Stimulated activated CD8-positive, alpha-beta memory T cell treated with anti-CD3 and anti-CD28 coated beads, Interleukin-12 subunit alpha, Interleukin-12 subunit beta, amount 100 ng/mL, for 24 hours (primary cell): ENCODE data around the gene SPAM1.
"Not testable (repeated sequence)": the region's sequence is repeated elsewhere in the genome, so short reads cannot be mapped to it uniquely, and the experiment has no call there.

Experiments
- DNase-seq: peaks from one replicate; pipeline ENCODE4 v3.0.0-alpha.2; 2020; ENCODE audit errors: extremely low read depth

The SPAM1 gene

DNA sequence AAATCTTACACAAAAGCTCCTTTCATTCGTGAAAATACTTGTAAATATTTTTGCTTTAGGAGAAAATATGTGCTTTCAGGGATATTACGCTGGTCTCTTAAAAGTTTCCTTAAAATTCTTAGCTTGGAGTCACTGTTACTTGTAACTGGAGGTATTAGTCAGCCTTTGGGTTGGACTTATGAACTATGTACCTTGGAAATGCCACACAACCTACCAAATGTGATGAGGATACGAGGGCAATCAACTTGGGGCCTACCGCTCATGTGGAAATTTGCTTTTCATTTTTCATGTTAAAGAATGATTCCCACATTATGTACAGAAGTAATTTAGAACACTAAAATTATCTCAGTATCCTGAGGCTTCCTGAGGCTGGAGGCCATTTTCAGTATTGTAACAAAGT lies 23.1 kb downstream of the SPAM1 start:
- DNase-seq, result no peak

GRCh38 chr7:123958186-123958703 lies 33.2 kb downstream of the SPAM1 start:
- no peak for DNase-seq

DNA sequence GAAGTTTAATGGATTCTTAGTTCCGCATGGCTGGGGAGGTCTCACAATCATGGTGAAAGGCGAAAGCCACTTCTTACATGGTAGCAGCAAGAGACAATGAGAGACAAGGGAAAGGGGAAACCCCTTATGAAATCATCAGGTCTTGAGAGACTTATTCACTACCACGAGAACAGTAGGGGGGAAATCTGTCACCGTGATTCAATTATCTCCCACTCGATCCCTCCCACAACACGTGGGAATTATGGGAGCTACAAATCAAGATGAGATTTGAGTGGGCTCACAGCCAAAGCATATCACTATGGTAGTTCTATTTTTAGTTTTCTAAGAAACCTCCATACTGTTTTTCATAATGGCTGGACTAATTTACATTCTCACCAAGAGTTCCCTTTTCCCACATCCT lies 36.7 kb downstream of the SPAM1 start:
- no peak for DNase-seq

GRCh38 chr7:123966936-123967335 lies 41.9 kb downstream of the SPAM1 start:
- DNase-seq, result no peak

- no peak for DNase-seq
These were observed 47.0 kb downstream of the SPAM1 start for GRCh38 chr7:123972045-123972444.

DNA sequence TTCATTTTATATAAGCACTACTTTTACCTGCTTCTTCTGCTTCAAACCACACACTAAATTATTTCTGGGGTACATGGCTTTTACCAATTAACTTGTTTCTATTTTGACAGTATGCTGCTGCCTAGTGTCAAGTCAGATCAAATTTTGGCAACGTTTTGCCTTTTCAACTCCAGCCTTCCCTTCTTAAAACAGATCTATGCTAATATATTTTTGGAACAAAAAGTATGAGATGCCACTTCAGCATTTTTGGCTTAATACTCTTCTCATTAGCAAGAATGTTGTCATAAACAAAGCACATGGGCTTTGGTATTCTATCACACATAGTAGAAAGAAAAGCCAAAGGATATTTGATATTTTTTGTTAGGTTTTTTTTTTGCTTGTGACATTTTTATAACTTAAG lies 47.8 kb downstream of the SPAM1 start:
- DNase-seq, result no peak

- no peak for DNase-seq
These were observed 49.4 kb downstream of the SPAM1 start for GRCh38 chr7:123974326-123974908.

- no peak for DNase-seq
These were observed 50.0 kb downstream of the SPAM1 start for GRCh38 chr7:123975084-123975483.

DNA sequence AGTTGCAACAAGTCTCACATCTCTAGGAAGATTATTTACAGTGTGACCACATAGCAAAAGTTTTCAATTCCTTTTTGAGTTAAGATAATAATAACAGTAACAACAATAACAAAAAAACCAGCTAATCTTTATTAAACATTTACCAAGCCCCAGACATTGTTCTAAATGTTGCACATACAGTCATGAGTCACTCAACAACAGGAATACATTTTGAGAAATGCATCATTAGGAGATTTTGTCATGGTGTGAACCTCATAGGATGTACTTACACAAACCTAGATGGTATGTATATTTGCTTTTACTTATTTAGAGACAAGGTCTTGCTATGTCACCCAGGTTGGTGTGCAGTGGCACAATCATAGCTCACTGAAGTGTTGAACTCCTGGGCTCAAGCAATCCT lies 52.0 kb downstream of the SPAM1 start:
- DNase-seq, result no peak

- DNase-seq, result no peak
These were observed 54.8 kb downstream of the SPAM1 start for GRCh38 chr7:123979876-123980275.

GRCh38 chr7:123987445-123987844 lies 62.4 kb downstream of the SPAM1 start:
- no peak for DNase-seq

DNA sequence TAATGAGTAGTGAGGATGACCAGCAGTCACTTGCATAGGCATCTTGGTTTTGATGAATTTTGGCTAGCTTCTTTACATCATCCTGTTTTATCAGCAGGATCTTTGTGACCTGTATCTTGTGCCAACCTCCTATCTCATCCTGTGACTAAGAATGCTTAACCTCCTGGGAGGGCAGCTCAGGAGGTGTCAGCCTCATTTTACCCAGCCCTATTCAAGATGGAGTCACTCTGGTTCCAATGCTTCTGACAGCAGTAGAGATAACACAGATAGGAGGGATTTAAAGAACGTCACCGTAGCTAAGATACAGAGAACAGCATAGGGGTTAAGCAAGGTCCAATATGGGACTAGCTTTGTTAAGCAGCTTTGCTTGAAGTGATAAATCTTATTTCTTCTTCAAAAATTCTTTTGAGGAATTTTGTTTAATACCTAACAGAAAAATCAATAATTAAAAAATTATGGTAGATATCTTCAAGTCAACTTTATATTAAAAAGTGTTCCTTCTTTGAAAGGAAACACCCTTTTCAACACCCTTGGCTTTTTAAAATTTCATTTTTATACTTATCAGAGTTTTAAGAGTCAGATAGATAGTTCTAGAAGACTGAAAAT lies 68.0 kb downstream of the SPAM1 start:
- DNase-seq, result no peak

- DNase-seq, result no peak
These were observed 69.0 kb downstream of the SPAM1 start for GRCh38 chr7:123993996-123994395.

DNA sequence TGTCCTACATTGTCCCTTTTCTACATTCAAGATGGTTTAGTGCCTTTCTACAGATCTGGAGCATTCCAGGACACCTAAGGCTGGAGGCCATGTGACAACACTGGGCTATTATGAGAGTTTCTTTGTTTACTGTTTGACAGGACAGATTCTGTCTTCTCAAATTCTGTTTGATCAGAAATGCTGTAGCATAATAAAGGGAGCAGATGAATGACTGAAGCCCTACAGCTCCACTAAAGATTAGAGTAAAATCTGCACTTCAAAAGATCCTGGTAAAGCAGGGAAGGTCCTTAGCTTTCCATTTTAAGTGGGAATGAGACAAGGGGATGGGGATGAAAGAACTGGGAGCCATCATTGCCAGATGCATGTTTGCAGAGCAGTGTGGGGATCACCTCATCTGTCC lies 69.4 kb downstream of the SPAM1 start:
- no peak for DNase-seq

DNA sequence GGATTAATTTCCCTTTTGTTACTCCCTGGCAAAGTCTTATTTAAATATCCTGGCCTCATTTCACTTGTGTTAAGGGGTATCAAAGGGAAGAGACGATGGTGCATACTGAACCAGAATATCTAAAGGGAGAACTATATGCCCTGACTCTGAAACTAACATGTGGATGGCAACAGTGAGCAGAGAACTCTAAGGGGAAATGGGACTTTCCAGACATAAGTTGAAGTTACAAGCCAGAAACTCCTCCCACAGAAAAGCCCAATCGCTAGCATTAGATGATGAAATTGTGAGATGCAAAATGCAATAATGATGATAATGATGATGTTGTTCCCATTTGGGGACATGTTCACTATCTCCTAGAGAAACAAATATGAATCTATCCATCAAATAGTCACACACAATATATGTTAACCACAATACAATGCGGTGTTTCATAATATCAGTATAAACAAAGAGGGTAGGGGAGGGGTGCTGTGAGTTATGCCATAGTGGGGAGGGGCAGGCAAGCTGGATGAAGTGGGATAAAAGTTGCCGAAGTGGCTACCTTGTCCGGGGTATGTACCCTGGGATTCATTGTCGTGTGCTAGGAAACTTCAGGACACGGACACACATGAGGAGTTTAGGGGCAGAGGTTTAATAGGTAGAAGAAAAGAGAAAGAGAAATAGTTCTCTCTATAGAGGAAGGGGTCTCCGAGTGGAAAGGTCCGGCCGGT lies 70.7 kb downstream of the SPAM1 start:
- no peak for DNase-seq

- no peak for DNase-seq
These were observed 71.2 kb downstream of the SPAM1 start for GRCh38 chr7:123996327-123996625.

DNA sequence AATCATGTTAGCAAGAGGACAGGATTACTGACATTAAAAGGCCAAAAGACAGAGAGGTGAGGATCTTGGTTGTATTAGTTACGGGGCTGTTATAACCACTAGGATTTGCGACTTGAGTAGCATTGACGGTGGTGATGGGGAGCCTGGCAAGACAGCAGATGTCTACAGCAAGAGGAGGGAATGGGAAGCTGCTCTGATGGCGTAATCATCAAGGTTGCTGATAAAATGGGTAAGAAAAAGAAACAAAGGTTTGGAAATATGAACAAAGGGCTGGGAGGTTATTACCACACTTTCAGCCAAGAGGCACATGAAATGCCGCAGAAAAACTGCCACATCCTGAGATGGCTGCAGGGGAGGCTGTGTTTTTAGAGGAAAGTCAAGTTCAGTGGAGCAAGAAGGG lies 73.9 kb downstream of the SPAM1 start:
- no peak for DNase-seq

- DNase-seq, result no peak
These were observed 74.7 kb downstream of the SPAM1 start for GRCh38 chr7:123999703-124000102.

GRCh38 chr7:124008296-124008695 lies 83.3 kb downstream of the SPAM1 start:
- DNase-seq, result not testable (repeated sequence)

- no peak for DNase-seq
These were observed 84.3 kb downstream of the SPAM1 start for GRCh38 chr7:124009321-124009720.
